WTC11 (cell line): ENCODE measurements around the gene UGT1A4.

Experiments used
- ATF3 ChIP-seq: sonication (generic); formaldehyde crosslinking; conservative IDR thresholded peaks from 2 replicates; pipeline ENCODE4 v1.8.1; 2022; ENCODE audit warnings: mild to moderate bottlenecking, missing genetic modification reagents
- CTCF ChIP-seq: fragments of 200-600 bp; IDR thresholded peaks from 2 replicates; pipeline ENCODE4 v1.8.0; 2022; ENCODE audit warnings: antibody characterized with exemption
- JUN ChIP-seq: sonication (generic); formaldehyde crosslinking; IDR thresholded peaks from 2 replicates; pipeline ENCODE4 v1.8.0; 2023; ENCODE audit warnings: mild to moderate bottlenecking, missing genetic modification reagents
- NFE2L1 ChIP-seq: sonication (generic); formaldehyde crosslinking; IDR thresholded peaks from 2 replicates; pipeline ENCODE4 v1.8.1; 2023; ENCODE audit warnings: missing genetic modification reagents
- NR3C1 ChIP-seq: sonication (generic); formaldehyde crosslinking; conservative IDR thresholded peaks from 2 replicates; pipeline ENCODE4 v1.8.1; 2023; ENCODE audit warnings: low read depth, mild to moderate bottlenecking, missing genetic modification reagents
- USF2 ChIP-seq: sonication (generic); formaldehyde crosslinking; IDR thresholded peaks from 2 replicates; pipeline ENCODE4 v1.8.1; 2023; ENCODE audit warnings: mild to moderate bottlenecking, missing genetic modification reagents, moderate library complexity
- ZNF138 ChIP-seq: sonication (generic); formaldehyde crosslinking; conservative IDR thresholded peaks from 2 replicates; pipeline ENCODE4 v1.8.1; 2022; ENCODE audit warnings: mild to moderate bottlenecking, moderate library complexity, missing genetic modification reagents

- no peak for TF ChIP-seq ZNF138 (CRISPR knock-in tag)
- no peak for TF ChIP-seq JUN
- no peak for TF ChIP-seq USF2 (CRISPR knock-in tag)
- no peak for TF ChIP-seq NFE2L1 (CRISPR knock-in tag)
- TF ChIP-seq CTCF: no peak
- no peak for TF ChIP-seq ATF3
- no peak for TF ChIP-seq NR3C1 (CRISPR knock-in tag)
Observed at GRCh38 chr2:233688341-233688740, 30.2 kb upstream of the UGT1A4 start.
